ENCODE results near the gene PDZRN3.

Gene PDZRN3

DNA sequence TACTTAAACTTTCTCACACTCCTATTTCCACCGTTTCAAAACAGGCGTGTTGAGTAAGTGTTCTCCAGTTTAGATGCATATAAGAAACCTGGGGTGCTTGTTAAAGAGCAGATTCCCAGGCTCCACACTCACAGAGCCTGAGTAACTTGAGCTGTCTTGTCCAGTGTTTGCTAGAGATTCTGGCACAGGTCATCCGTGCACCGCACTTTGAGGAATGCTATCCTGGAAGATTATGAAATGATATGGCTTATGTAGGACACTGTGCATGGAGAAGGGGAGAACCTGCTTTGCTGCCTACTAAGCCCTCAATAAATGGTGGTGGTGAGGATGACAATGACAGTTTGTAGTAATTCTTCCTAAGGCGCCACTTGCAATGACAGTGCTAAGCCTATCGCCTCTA lies 273.7 kb downstream of the PDZRN3 start:
- no peak for DNase-seq

DNA sequence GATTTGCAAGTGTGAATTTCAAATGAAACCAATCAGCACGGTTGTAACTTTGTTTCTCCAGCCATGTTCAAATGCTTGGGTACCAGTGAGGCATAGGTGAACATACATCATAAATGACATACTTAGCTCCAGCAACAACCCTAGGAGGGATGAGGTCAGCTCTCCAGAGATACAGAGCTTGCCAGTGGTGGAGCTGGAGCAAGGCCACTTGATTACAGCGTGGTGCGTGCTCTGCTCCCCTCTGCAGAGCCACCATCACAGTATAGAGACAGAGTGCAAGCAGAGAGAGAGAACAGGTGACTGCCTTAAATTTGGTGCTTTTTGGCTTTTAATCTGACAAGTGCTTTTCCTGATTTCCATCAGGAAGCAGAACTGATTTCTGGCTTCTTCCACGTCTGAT lies 275.1 kb downstream of the PDZRN3 start:
- no peak for DNase-seq

DNA sequence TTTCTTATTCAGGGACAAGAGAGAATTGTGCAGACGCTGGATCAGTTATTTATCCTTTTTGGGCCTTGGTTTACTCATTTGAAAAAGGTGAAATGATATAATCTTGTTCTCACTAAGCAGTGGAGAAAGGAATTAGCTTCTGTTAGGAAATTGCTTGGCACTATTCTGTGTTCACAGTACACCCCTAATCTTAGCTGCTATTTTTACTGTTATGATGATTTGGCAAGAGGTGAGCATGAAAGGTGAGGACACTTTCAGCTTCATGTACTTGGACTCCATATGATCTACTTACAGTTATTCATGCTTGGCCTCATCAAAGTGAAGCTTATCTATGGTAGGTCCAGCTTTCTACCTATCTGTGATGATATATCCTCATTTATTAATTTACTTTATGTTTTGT lies 282.7 kb downstream of the PDZRN3 start:
- DNase-seq, result no peak

DNA sequence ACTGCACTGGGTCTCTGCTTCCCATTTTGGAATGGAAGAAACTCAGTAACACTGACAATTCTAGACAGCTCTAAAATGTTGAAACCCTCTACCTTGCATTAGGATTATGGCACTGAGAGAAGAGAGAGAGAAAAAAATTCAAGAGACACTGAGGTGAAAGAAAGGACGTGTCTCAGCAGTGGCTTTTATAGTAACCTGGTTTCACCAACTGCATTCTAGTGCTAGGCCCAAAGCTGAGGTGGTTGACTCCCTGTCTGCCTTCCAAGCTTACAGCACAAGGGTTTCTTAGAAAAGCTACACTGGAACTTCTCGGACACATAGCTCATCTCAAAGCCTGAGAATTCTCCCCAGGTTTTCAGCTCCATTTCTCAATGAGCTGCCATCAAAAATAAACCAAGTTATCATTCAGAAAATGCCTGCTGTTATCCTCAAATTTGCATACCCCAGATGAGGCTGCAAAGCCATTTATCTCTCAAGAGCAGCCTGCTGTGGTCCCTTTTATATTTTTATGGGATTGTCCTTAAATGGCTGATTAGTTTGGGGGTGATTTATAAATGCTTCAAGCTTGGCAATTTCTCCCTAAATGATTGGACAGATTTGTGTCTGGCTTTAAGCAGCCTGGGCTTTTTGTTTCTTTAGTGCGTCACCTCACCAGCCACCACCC lies 283.3 kb downstream of the PDZRN3 start:
- no peak for DNase-seq

DNA sequence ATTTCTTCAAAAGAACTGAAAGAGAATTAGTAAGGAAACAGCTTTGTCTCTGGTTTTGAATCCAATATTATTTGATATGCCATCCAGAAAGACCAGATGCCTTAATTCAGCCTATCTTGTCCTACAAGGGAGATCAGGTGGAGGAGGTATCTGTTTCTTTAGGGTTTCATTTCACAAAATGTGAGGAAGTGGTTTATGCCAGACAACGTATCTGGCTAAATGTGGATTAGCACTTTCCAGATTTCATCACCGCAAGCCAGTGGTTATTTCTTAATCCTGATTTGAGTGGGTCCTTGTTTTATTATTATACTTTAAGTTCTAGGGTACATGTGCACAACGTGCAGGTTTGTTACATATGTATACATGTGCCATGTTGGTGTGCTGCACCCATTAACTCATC lies 292.2 kb downstream of the PDZRN3 start:
- DNase-seq, result no peak

All from hypothalamus (tissue), 51 donors.